Activated T-helper 1 cell treated with anti-CD3 and anti-CD28 coated beads, Interleukin-12 subunit alpha, Interleukin-12 subunit beta, Interleukin-2, Interleukin-4 antibody, amounts not matched to agents 30 ng/mL and 10 ng/mL and 1 ng/mL, durations not matched to agents 14 hours and 24 hours and 36 hours (primary cell): ENCODE measurements around the gene FAHD1. TPM values are rescaled to one million over a fixed set of nuclear protein-coding genes. Genes with fewer than 3 reads are reported as not detected.
"Not testable (repeated sequence)": the region's sequence is repeated elsewhere in the genome, so short reads cannot be mapped to it uniquely, and the experiment has no call there.

ENCODE experiments used
- DNase-seq: peaks from one replicate; pipeline ENCODE4 v3.0.0; 2021; ENCODE audit warnings: low spot score
- H3K27ac Mint-ChIP-seq: one replicate; pipeline ENCODE4 v1.8.0; 2021; ENCODE audit warnings: mild to moderate bottlenecking, mixed read lengths
- H3K27me3 Mint-ChIP-seq: one replicate; pipeline ENCODE4 v1.8.0; 2022; ENCODE audit warnings: mild to moderate bottlenecking, moderate library complexity, mixed read lengths; ENCODE audit not compliant: insufficient read depth
- H3K36me3 Mint-ChIP-seq: one replicate; pipeline ENCODE4 v1.8.0; 2021; ENCODE audit warnings: low read depth, mixed read lengths
- H3K4me1 Mint-ChIP-seq: one replicate; pipeline ENCODE4 v1.8.0; 2021; ENCODE audit warnings: low read depth, mixed read lengths
- H3K4me3 Mint-ChIP-seq: one replicate; pipeline ENCODE4 v1.8.0; 2021; ENCODE audit warnings: mild to moderate bottlenecking, moderate library complexity, mixed read lengths
- H3K9me3 Mint-ChIP-seq: one replicate; pipeline ENCODE4 v1.8.0; 2021; ENCODE audit warnings: mixed read lengths
- intact Hi-C: fragments of 100-400 bp; cut with micrococcal nuclease; formaldehyde crosslinking; loops from one replicate; pipeline ENCODE4 v1.15.1; 2024
- total RNA-seq: library from RNA; stranded (reverse); gene quantifications from 2 replicates; pipeline ENCODE4 v1.2.3, GENCODE V29; 2022

Gene FAHD1
- total RNA-seq, 1 donor from 2014 or later, result 19.4 TPM

GRCh38 chr16:1876066-1876465 lies 49.1 kb downstream of the FAHD1 start:
- H3K4me3 Mint-ChIP-seq, intact Hi-C loops: not testable (repeated sequence)

GRCh38 chr16:1876468-1876867 lies 49.5 kb downstream of the FAHD1 start:
- intact Hi-C loops, result no loop called here
- Mint-ChIP-seq H3K4me3 (no peak overlapping the region), H3K27ac (no peak overlapping the region), H3K4me1 (no peaks in the 10 kb centered on the region), H3K27me3 (peaks cover 18% of the 10 kb centered on the region), H3K36me3 (no peaks in the 10 kb centered on the region), H3K9me3 (no peaks in the 10 kb centered on the region)
- DNase-seq, result no peak

More at GRCh38 chr16:1876066-1876465, 49.1 kb downstream of the FAHD1 start:
- not testable (repeated sequence) for H3K27ac Mint-ChIP-seq, H3K4me1 Mint-ChIP-seq, DNase-seq, H3K36me3 Mint-ChIP-seq, H3K9me3 Mint-ChIP-seq
- H3K27me3 Mint-ChIP-seq, result peaks cover 18% of the 10 kb centered on the region

GRCh38 chr16:1877089-1877488 lies 50.1 kb downstream of the FAHD1 start:
- Mint-ChIP-seq H3K27ac (no peak overlapping the region), H3K4me3 (no peak overlapping the region), H3K27me3 (peaks cover 18% of the 10 kb centered on the region), H3K36me3 (no peaks in the 10 kb centered on the region), H3K4me1 (no peaks in the 10 kb centered on the region), H3K9me3 (no peaks in the 10 kb centered on the region)
- no peak for DNase-seq
- intact Hi-C loops, result no loop called here

GRCh38 chr16:1877804-1878203 lies 50.8 kb downstream of the FAHD1 start:
- Mint-ChIP-seq H3K27ac (no peak overlapping the region), H3K4me1 (no peaks in the 10 kb centered on the region), H3K27me3 (peaks cover 15% of the 10 kb centered on the region), H3K9me3 (no peaks in the 10 kb centered on the region), H3K36me3 (no peaks in the 10 kb centered on the region), H3K4me3 (no peak overlapping the region)
- intact Hi-C loops, result no loop called here
- no peak for DNase-seq

GRCh38 chr16:1878256-1878655 lies 51.2 kb downstream of the FAHD1 start:
- no peak overlapping the region for H3K27ac Mint-ChIP-seq
- no peaks in the 10 kb centered on the region for H3K9me3 Mint-ChIP-seq
- H3K4me1 Mint-ChIP-seq, result no peaks in the 10 kb centered on the region
- intact Hi-C loops, result no loop called here
- H3K27me3 Mint-ChIP-seq, result peaks cover 15% of the 10 kb centered on the region
- no peaks in the 10 kb centered on the region for H3K36me3 Mint-ChIP-seq
- no peak overlapping the region for H3K4me3 Mint-ChIP-seq
- DNase-seq, result no peak

Other genes with a start within 250 kb of the FAHD1 start
- 8.8 and 9.5 TPM in 2 replicates for gene IFT140, start 215.1 kb upstream of the FAHD1 start, total RNA-seq
- 38.6 and 38.7 TPM in 2 replicates for gene CRAMP1, start 214.8 kb upstream of the FAHD1 start, total RNA-seq
- 106 and 119 TPM in 2 replicates for gene JPT2, start 148.9 kb upstream of the FAHD1 start, total RNA-seq
- 84.4 and 84.6 TPM in 2 replicates for gene MAPK8IP3, start 121.0 kb upstream of the FAHD1 start, total RNA-seq
- gene NME3, start 55.7 kb upstream of the FAHD1 start, total RNA-seq, result 49.5 and 49.9 TPM in 2 replicates
- 31.0 and 32.7 TPM in 2 replicates for gene EME2, start 54.4 kb upstream of the FAHD1 start, total RNA-seq
- 209 and 215 TPM in 2 replicates for gene MRPS34, start 54.1 kb upstream of the FAHD1 start, total RNA-seq
- 30.3 and 30.8 TPM in 2 replicates for gene SPSB3, start 44.6 kb upstream of the FAHD1 start, total RNA-seq
- 81.6 and 82.8 TPM in 2 replicates for gene NUBP2, start 44.2 kb upstream of the FAHD1 start, total RNA-seq
- not detected in 2 replicates for gene IGFALS, start 33.5 kb upstream of the FAHD1 start, total RNA-seq
- 57.8 and 58.7 TPM in 2 replicates for gene HAGH, start 381 bp upstream of the FAHD1 start, total RNA-seq
- gene MEIOB, start 45.0 kb downstream of the FAHD1 start, total RNA-seq, result not detected in 2 replicates
- not detected in 2 replicates for gene HS3ST6, start 91.2 kb downstream of the FAHD1 start, total RNA-seq
- gene MSRB1, start 116.0 kb downstream of the FAHD1 start, total RNA-seq, result 22.1 and 26.1 TPM in 2 replicates
- 1.1 and 1.9 TPM in 2 replicates for gene RPL3L, start 127.5 kb downstream of the FAHD1 start, total RNA-seq
- 134 and 138 TPM in 2 replicates for gene NDUFB10, start 132.3 kb downstream of the FAHD1 start, total RNA-seq
- 3,144 and 3,145 TPM in 2 replicates for gene RPS2, start 137.6 kb downstream of the FAHD1 start, total RNA-seq
- gene RNF151, start 139.7 kb downstream of the FAHD1 start, total RNA-seq, result 0.70 and 0.93 TPM in 2 replicates
- 84.9 and 87.3 TPM in 2 replicates for gene TBL3, start 144.8 kb downstream of the FAHD1 start, total RNA-seq
- gene NOXO1, start 154.3 kb downstream of the FAHD1 start, total RNA-seq, result 0.24 TPM in 1 of 2 replicates, not detected in the other
- gene GFER, start 157.0 kb downstream of the FAHD1 start, total RNA-seq, result 46.2 and 54.0 TPM in 2 replicates
- gene SYNGR3, start 162.8 kb downstream of the FAHD1 start, total RNA-seq, result 21.2 and 26.3 TPM in 2 replicates
- gene ZNF598, start 182.6 kb downstream of the FAHD1 start, total RNA-seq, result 100 and 105 TPM in 2 replicates
- gene NPW, start 192.6 kb downstream of the FAHD1 start, total RNA-seq, result 3.6 and 3.9 TPM in 2 replicates
- gene NHERF2, start 199.7 kb downstream of the FAHD1 start, total RNA-seq, result 2.2 and 2.5 TPM in 2 replicates
- 50.0 and 52.7 TPM in 2 replicates for gene NTHL1, start 220.6 kb downstream of the FAHD1 start, total RNA-seq
- 96.4 and 111 TPM in 2 replicates for gene TSC2, start 220.8 kb downstream of the FAHD1 start, total RNA-seq